ENCODE results near the gene DOK3. TPM values are rescaled to one million over a fixed set of nuclear protein-coding genes. Genes with fewer than 3 reads are reported as not detected.

DOK3 gene
- total RNA-seq, 4 donors from 2014 or later = 0.60 to 17.2 (median 7.8) TPM

GRCh38 chr5:177524539-177524900 is 14.9 kb upstream of the DOK3 start:
- intact Hi-C loops (cut with DNase I; ENCODE audit: low total_unique reads) (no loop called here), in situ Hi-C loops (cut with MboI; ENCODE audit: low pct_ligation_motif_present in 1 of 4, low pct_unique_long_range_greater_than_20kb in 1 of 4, low sequenced_read_pairs in 3 of 4) (loop anchor here in 1 of 4 donors (25.0 kb wide), 1 partner anchor 137 kb away; the partner anchor contains the start of gene SLC34A1)
- WGBS, 2 donors (ENCODE audit: low coverage in 1 of 2) = 92% methylated on average over 5 of the region's 12 CpGs; no CpG with 5 or more reads in 1 of the 2 donors

GRCh38 chr5:177523711-177524538 is 14.3 kb upstream of the DOK3 start:
- Histone ChIP-seq H3K36me3 (peaks cover 0 to 31% (median 13%) of the 10 kb centered on the region in 4 donors), H3K9me3 (no peaks in the 10 kb centered on the region)
- intact Hi-C loops (cut with DNase I; ENCODE audit: low total_unique reads) = no loop called here

More at GRCh38 chr5:177524539-177524900, 14.9 kb upstream of the DOK3 start:
- Histone ChIP-seq H3K9me3 (no peaks in the 10 kb centered on the region), H3K27me3 (no peaks in the 10 kb centered on the region), H3K27ac (no peak overlapping the region), H3K36me3 (peaks cover 0 to 31% (median 13%) of the 10 kb centered on the region in 4 donors), H3K4me3 (no peak overlapping the region), H3K4me1 (no peaks in the 10 kb centered on the region)
- DNase-seq = no peak
- TF ChIP-seq EP300 (IDR thresholded peaks at IDR 0.05; ENCODE audit: low read depth) = no peak
- no peak for TF ChIP-seq POLR2AphosphoS5 (IDR thresholded peaks at IDR 0.05)
- no peak for TF ChIP-seq CTCF (IDR thresholded peaks at IDR 0.05)
- TF ChIP-seq POLR2A (IDR thresholded peaks at IDR 0.05) = no peak

GRCh38 chr5:177520916-177521513 is 11.4 kb upstream of the DOK3 start:
- TF ChIP-seq CTCF (IDR thresholded peaks at IDR 0.05) = no peak
- TF ChIP-seq POLR2A (IDR thresholded peaks at IDR 0.05) = no peak
- no peak for TF ChIP-seq POLR2AphosphoS5 (IDR thresholded peaks at IDR 0.05)
- TF ChIP-seq EP300 (IDR thresholded peaks at IDR 0.05; ENCODE audit: low read depth) = no peak
- Histone ChIP-seq H3K4me3 (no peak overlapping the region), H3K27me3 (no peaks in the 10 kb centered on the region), H3K9me3 (no peaks in the 10 kb centered on the region), H3K36me3 (peaks cover 0 to 31% (median 8%) of the 10 kb centered on the region in 4 donors), H3K4me1 (peaks cover 5 to 9% (median 8%) of the 10 kb centered on the region in 4 donors), H3K27ac (no peak overlapping the region)
- WGBS, 2 donors (ENCODE audit: low coverage in 1 of 2) = 78% methylated on average over 2 of the region's 2 CpGs; no CpG with 5 or more reads in 1 of the 2 donors
- in situ Hi-C loops (cut with MboI; ENCODE audit: low pct_ligation_motif_present in 1 of 4, low pct_unique_long_range_greater_than_20kb in 1 of 4, low sequenced_read_pairs in 3 of 4) = loop anchor here in 1 of 4 donors (25.0 kb wide), 1 partner anchor 134 kb away; the partner anchor contains the start of gene SLC34A1
- DNase-seq = no peak
- intact Hi-C loops (cut with DNase I; ENCODE audit: low total_unique reads) = no loop called here

More at GRCh38 chr5:177523711-177524538, 14.3 kb upstream of the DOK3 start:
- WGBS, 2 donors (ENCODE audit: low coverage in 1 of 2) = 91% methylated on average over 19 of the region's 19 CpGs; no CpG with 5 or more reads in 1 of the 2 donors
- in situ Hi-C loops (cut with MboI; ENCODE audit: low pct_ligation_motif_present in 1 of 4, low pct_unique_long_range_greater_than_20kb in 1 of 4, low sequenced_read_pairs in 3 of 4) = loop anchor here in 1 of 4 donors (25.0 kb wide), 1 partner anchor 137 kb away; the partner anchor contains the start of gene SLC34A1
- Histone ChIP-seq H3K27me3 (no peaks in the 10 kb centered on the region), H3K4me3 (no peak overlapping the region), H3K27ac (no peak overlapping the region), H3K4me1 (peaks cover 3 to 4% (median 3%) of the 10 kb centered on the region in 4 donors)
- no peak for DNase-seq
- no peak for TF ChIP-seq POLR2A (IDR thresholded peaks at IDR 0.05)
- TF ChIP-seq POLR2AphosphoS5 (IDR thresholded peaks at IDR 0.05) = no peak
- TF ChIP-seq EP300 (IDR thresholded peaks at IDR 0.05; ENCODE audit: low read depth) = no peak
- TF ChIP-seq CTCF (IDR thresholded peaks at IDR 0.05) = no peak

GRCh38 chr5:177520271-177520670 is 10.6 kb upstream of the DOK3 start:
- no peak overlapping the region for H3K27ac ChIP-seq
- peaks cover 11 to 17% (median 16%) of the 10 kb centered on the region in 4 donors for H3K4me1 ChIP-seq
- no peak for DNase-seq
- in situ Hi-C loops (cut with MboI; ENCODE audit: low pct_ligation_motif_present in 1 of 4, low pct_unique_long_range_greater_than_20kb in 1 of 4, low sequenced_read_pairs in 3 of 4) (loop anchor here in 1 of 4 donors (25.0 kb wide), 1 partner anchor 133 kb away; the partner anchor contains the start of gene SLC34A1), intact Hi-C loops (cut with DNase I; ENCODE audit: low total_unique reads) (no loop called here)
- 90 to 100% methylated on average over 1 to 3 of the region's 3 CpGs for WGBS, 2 donors (ENCODE audit: low coverage in 1 of 2)
- H3K36me3 ChIP-seq = peaks cover 0 to 31% (median 9%) of the 10 kb centered on the region in 4 donors
- no peaks in the 10 kb centered on the region for H3K27me3 ChIP-seq
- no peak overlapping the region for H3K4me3 ChIP-seq
- no peaks in the 10 kb centered on the region for H3K9me3 ChIP-seq
- no peak for TF ChIP-seq POLR2AphosphoS5 (IDR thresholded peaks at IDR 0.05)
- TF ChIP-seq POLR2A (IDR thresholded peaks at IDR 0.05) = no peak
- TF ChIP-seq CTCF (IDR thresholded peaks at IDR 0.05) = no peak
- no peak for TF ChIP-seq EP300 (IDR thresholded peaks at IDR 0.05; ENCODE audit: low read depth)

All from transverse colon (tissue), 4 donors.